Ectodermal cell (in vitro differentiated cells): ENCODE results near the gene PLD1.

ENCODE experiments used
- H3K27ac ChIP-seq: 2 replicates; pipeline ENCODE4 v1.7.0; 2013; ENCODE audit warnings: mild to moderate bottlenecking, low read depth, low read length; ENCODE audit not compliant: insufficient read depth, poor library complexity, severe bottlenecking
- H3K27me3 ChIP-seq: 2 replicates; pipeline ENCODE4 v1.7.0; 2013; ENCODE audit warnings: mild to moderate bottlenecking, low read length; ENCODE audit not compliant: insufficient read depth, control insufficient read depth, poor library complexity, severe bottlenecking
- H3K36me3 ChIP-seq: one replicate; pipeline ENCODE4 v1.7.0; 2013; ENCODE audit warnings: low read length; ENCODE audit not compliant: control insufficient read depth, insufficient read depth
- H3K4me1 ChIP-seq: one replicate; pipeline ENCODE4 v1.7.0; 2013; ENCODE audit warnings: low read length; ENCODE audit not compliant: control insufficient read depth, insufficient read depth
- H3K4me3 ChIP-seq: 2 replicates; pipeline ENCODE4 v1.7.0; 2013; ENCODE audit warnings: low read depth, low read length, control low read depth; ENCODE audit not compliant: insufficient read depth
- H3K9me3 ChIP-seq: 2 replicates; pipeline ENCODE4 v1.7.0; 2013; ENCODE audit warnings: mild to moderate bottlenecking, low read length, moderate library complexity; ENCODE audit not compliant: control insufficient read depth
- WGBS, 2 experiments: methylation state at CpG; one replicate each; pipeline ENCODE4 v1.1.7; 2013; ENCODE audit warnings: missing lambda C conversion rate in 2 of 2; 5-methylcytosine and 5-hydroxymethylcytosine counted together

Gene PLD1

DNA sequence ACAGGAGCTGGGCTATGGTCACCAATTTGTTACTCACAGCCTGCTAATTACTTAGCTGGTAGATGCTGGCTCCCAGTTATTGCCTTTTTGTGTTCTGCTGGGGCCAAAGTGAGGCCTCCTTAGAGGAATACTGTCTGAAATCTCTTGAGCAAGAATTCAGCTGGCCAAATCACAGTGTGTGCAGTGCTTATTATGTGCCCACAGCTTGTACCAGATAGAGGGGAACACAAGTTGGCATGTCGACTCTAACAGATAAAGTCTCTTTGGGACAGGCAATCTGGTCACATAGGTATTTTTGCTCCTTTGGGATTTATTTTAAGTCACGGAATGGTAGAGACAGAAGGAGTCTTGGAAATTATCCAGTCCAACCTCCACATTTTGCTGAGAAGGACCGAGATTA is 26.6 kb upstream of the PLD1 start:
- no peaks in the 10 kb centered on the region for H3K27me3 ChIP-seq
- H3K27ac ChIP-seq, result no peak overlapping the region
- H3K4me1 ChIP-seq, result peaks cover 7% of the 10 kb centered on the region
- no peaks in the 10 kb centered on the region for H3K9me3 ChIP-seq
- no peaks in the 10 kb centered on the region for H3K36me3 ChIP-seq
- WGBS, 2 experiments, result 92 to 97% methylated on average over 3 of the region's 3 CpGs
- no peak overlapping the region for H3K4me3 ChIP-seq

DNA sequence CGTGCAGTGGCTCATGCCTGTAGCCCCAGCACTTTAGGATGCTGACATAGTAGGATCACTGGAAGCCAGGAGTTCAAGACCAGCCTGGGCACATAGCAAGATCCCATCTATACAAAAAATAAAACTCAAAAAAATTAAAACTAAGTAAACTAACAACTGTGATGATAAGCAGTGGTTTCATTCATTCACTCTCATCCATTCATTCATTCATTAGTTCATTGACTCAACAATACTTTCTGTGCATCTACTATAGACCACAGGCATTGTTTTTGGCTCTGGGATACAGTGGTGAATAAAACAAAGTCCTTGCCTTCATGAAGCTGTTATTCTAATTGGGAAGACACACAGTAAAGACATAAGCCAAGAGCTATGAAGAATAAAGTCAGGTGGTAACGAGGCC is 25.3 kb upstream of the PLD1 start:
- Histone ChIP-seq H3K27me3 (no peaks in the 10 kb centered on the region), H3K4me1 (peaks cover 7% of the 10 kb centered on the region), H3K9me3 (no peaks in the 10 kb centered on the region), H3K27ac (no peak overlapping the region), H3K4me3 (no peak overlapping the region), H3K36me3 (no peaks in the 10 kb centered on the region)
- 89 to 92% methylated on average over 2 of the region's 2 CpGs for WGBS, 2 experiments

DNA sequence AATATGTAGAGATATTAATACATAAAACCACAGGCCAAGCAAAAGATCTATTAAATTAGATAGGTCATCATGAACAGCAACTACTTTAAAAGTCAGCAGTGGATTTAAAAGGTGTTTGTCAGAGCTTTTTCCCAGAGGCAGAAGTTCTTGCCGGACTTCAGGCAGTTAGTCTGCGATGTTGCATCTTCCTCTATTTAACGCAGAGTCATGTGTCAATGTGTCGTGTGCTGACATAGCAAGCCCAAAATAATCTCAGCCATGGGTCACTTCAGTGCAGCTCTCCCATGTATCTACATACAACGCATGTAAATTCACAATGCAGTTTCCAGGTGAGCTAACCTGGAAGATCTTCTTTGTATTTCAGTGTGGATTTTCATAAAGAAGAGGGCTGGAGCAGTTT is 24.8 kb upstream of the PLD1 start:
- no peaks in the 10 kb centered on the region for H3K36me3 ChIP-seq
- 90 to 96% methylated on average over 5 of the region's 5 CpGs for WGBS, 2 experiments
- H3K4me3 ChIP-seq, result no peak overlapping the region
- no peak overlapping the region for H3K27ac ChIP-seq
- H3K4me1 ChIP-seq, result peaks cover 7% of the 10 kb centered on the region
- H3K27me3 ChIP-seq, result no peaks in the 10 kb centered on the region
- no peaks in the 10 kb centered on the region for H3K9me3 ChIP-seq

DNA sequence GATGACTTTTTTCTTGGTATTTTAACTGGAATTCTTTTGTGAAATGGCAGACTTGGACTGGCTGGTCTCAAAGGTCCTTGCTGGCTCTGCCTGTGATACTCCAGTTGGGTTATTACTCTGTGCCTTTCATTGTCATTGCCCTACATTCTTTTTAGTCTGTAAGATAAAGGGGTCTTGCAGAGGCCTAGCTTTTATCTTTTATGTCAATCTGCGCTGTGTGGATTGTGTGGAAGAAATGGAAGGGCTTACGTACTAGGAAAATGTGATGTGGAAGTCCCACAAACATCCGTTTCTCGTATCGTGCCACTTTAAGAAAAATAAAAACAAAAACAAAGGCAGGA is 24.1 kb upstream of the PLD1 start:
- Histone ChIP-seq H3K9me3 (no peaks in the 10 kb centered on the region), H3K4me1 (peaks cover 7% of the 10 kb centered on the region), H3K4me3 (no peak overlapping the region), H3K27me3 (no peaks in the 10 kb centered on the region), H3K36me3 (no peaks in the 10 kb centered on the region), H3K27ac (no peak overlapping the region)
- 84 to 89% methylated on average over 5 of the region's 5 CpGs for WGBS, 2 experiments

DNA sequence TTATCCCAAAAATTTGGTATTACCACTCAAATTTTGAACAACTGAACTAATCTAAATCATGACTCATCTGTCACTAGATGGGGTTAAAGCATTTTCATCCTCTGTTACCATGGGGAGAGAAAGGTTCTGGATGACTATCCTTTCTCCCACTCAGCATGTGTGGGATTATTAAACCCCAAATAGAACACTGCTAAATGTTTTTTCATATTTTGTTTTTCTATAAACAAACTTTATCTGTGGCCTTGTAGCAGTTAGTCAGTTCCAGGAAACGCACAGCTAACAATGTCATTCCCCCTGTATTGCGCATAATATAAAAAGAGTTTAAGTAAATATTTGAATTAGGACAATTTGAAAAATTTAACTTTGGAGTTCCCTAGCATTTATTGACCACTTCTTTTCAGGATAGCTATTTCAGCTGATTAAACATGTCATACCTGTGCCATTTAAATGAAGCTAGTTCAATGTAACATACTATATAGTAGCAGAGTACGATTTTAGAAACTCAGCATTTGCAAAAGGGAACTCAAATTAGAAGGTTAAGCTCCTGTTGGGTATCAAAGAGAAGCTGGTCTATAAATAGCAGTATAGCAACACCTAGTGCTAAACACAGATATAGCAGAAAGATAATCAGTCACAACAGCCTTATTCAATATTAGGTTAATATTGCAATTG is 23.6 kb upstream of the PLD1 start:
- H3K27me3 ChIP-seq, result no peaks in the 10 kb centered on the region
- H3K36me3 ChIP-seq, result no peaks in the 10 kb centered on the region
- H3K4me1 ChIP-seq, result peaks cover 7% of the 10 kb centered on the region
- no peaks in the 10 kb centered on the region for H3K9me3 ChIP-seq
- H3K4me3 ChIP-seq, result no peak overlapping the region
- 93 to 100% methylated on average over 1 to 3 of the region's 3 CpGs for WGBS, 2 experiments
- no peak overlapping the region for H3K27ac ChIP-seq

DNA sequence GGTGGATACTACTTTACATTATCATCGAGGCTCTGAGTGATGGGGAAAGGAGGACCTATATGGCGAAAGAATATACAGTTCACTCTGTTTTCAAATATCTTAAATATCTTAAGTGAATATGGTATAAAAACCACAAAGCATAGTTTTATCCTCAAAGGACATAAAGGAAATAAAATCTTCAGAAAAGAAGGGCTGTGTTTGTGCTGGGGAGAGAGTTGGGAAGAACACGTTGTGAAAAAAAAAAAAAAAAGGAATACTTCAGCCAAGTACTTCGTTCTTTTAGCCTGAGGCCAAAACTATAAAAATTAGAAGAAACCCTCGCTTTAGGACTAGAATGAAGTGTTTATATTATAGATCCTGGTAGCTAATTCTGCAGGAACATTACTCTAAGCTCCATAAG is 22.7 kb upstream of the PLD1 start:
- no peaks in the 10 kb centered on the region for H3K36me3 ChIP-seq
- H3K9me3 ChIP-seq, result no peaks in the 10 kb centered on the region
- H3K27ac ChIP-seq, result no peak overlapping the region
- no peaks in the 10 kb centered on the region for H3K4me1 ChIP-seq
- H3K27me3 ChIP-seq, result no peaks in the 10 kb centered on the region
- WGBS, 2 experiments, result 77 to 96% methylated on average over 1 to 4 of the region's 5 CpGs
- no peak overlapping the region for H3K4me3 ChIP-seq

DNA sequence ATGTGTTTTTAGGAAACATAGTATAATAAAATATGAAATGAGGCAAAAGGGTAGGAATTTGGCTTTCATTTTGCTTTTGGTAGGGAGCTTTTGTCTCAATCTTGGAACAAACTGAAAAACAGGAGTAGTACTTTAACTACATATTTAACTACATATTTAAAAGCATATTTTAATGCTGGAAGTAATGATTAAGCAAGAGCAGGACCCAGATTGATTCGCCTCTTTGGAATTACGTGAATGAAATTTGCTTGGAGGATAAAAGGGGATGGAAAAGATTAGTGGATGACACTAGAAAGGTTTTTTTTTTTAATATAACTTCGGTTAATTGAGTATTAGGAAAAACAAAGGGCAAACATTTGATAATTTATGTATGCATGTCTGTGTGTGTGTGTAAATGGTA is 21.7 kb upstream of the PLD1 start:
- Histone ChIP-seq H3K9me3 (no peaks in the 10 kb centered on the region), H3K36me3 (no peaks in the 10 kb centered on the region), H3K27ac (no peak overlapping the region), H3K4me3 (no peak overlapping the region), H3K4me1 (no peaks in the 10 kb centered on the region), H3K27me3 (no peaks in the 10 kb centered on the region)
- WGBS, 2 experiments, result 93 to 96% methylated on average over 3 of the region's 3 CpGs

DNA sequence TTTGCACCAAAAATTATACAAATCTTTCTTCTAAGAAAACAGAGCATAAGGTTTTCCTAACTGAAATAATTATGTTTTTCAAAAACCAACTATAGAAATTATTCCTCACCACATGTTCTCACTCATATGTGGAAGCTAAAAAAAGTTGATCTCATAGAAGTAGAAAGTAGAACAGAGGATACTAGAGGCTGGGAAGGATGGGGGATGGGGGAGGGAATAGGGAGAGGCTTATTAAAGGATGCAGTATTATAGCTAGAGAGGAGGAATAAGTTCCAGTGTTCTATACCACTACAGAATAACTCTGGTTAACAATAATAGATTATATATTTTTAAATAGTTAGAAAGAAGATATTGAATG is 20.2 kb upstream of the PLD1 start:
- Histone ChIP-seq H3K4me3 (no peak overlapping the region), H3K36me3 (no peaks in the 10 kb centered on the region), H3K27ac (no peak overlapping the region), H3K9me3 (no peaks in the 10 kb centered on the region), H3K27me3 (no peaks in the 10 kb centered on the region), H3K4me1 (no peaks in the 10 kb centered on the region)

DNA sequence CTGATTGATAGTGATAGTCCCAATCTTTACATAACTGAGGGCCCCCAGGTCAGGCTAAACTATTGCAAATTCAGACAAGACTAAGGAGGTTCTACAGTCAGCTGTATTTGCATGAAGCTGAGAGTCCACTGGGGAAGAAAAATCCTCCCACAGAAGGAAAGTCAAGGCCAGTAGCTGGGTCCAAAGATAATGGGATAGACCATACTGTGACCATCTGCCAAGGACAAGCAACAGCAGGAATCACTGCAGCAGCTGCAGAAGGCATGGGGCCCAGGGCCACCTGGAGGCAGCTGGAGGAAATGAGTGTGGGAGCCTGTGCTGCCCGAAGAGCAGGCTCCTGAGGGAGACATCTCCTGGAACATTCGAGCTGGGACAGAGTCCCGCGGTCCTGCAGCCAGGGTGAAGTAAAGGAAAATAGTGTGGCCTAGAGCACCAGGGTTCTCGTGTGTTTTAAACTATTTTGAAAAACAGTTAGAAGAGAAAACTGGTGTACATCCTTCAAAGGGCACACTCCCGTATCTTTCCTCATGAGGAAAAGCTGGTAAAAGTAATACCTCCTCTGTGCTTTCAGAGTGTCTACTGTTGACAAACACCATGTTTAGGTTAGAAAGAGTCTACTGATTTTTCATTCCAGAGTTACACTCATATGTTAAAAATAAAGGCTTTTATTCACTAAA is 19.7 kb upstream of the PLD1 start:
- Histone ChIP-seq H3K4me3 (no peak overlapping the region), H3K27ac (no peak overlapping the region), H3K36me3 (no peaks in the 10 kb centered on the region), H3K27me3 (no peaks in the 10 kb centered on the region), H3K9me3 (no peaks in the 10 kb centered on the region), H3K4me1 (no peaks in the 10 kb centered on the region)
- 40 to 44% methylated on average over 6 of the region's 6 CpGs for WGBS, 2 experiments

DNA sequence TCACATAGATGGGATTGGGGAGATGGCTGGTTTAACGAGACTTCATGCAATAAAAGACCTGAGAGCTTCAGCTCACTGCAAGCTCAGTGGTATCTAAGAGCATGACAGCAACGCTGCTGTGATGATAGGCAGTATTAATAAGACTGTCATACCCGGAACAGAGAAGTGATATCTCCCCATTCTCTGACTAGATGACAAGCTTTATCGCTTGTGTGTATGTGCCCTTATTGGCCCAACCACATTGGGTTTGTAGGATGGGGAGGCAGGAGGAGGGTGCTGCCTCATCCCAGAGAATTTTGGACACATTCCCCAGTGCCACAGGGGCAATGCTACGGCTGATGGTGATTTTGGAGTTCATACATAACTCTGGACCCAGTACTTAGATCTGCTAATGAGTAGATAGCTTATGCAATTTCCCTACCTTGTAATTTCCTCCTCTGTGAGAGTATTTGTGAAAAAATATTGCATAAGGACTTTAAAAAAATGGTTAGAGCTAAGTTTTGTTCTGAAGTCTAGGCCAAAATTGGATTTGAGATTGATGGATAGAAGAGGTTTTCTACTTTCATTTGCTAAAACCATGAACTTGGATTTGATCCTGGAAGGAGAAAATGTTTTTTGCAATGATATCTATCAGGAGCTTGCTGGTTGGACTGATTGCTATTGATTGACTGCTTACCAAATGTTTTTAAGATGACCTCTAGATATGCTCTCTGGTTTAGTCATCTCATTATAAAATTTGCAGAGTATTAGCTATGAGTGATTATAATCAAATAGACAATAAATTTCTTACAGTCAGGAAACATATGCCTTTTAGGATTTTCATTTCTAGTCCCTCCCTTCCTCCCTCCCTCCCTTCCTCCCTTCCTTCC is 18.9 kb upstream of the PLD1 start:
- no peaks in the 10 kb centered on the region for H3K4me1 ChIP-seq
- no peak overlapping the region for H3K4me3 ChIP-seq
- no peaks in the 10 kb centered on the region for H3K27me3 ChIP-seq
- H3K9me3 ChIP-seq, result no peaks in the 10 kb centered on the region
- no peak overlapping the region for H3K27ac ChIP-seq
- 90 to 98% methylated on average over 5 of the region's 5 CpGs for WGBS, 2 experiments
- H3K36me3 ChIP-seq, result no peaks in the 10 kb centered on the region
